Measurements from ENCODE around the gene ITGB2.

ITGB2 gene

DNA sequence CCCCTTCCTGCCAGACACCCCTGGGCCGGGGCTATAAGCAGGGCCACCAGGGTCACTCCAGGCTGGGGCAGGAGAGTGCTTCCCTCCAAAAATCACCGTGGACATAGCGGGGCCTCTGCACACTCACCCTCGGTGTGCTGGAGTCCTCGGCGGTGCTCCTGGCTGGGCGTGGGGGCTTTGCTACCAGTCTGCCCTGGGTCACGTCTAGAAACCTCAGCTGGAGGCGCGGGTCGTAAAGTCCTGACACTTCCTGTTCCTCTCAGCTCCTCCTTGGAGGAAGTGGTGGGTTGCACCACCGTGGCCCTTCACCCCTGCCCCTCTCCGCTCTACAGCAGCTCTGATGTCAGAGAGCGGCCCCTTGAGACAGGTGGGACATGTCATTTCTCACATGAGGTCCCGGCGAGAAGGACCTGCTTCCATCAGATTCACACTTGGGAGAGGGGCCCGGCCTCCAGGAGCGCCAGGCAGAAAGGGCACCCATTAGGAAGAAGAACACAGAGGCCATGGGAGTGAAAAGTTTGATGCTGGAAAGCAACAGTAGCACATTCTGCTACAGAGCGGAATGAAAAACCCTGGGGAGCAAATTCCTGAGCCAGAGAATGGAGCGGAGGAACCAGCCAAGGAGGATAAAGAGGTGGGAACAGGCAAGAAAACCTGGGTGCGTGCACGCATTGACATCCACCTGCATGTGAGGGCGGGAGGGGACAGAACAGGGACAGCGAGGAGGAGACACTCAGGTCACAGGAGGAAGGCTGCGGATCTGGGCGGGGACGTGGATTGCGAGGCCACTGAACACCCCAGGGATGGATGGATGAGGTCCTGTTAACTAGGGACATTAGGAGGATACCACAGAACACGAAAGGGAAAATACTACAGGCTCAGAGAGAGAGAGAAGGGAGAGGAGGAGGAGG is at the start of gene ITGB2:
Gene ITGB2, minus strand, starts transcription at position 206 of the 911 bp plus-strand sequence. CDS start 10,117 bp downstream, outside the sequence.
- DNase-seq (ENCODE audit: low read depth in 4 of 4, low spot score in 1 of 4) = peak in 2 of 4 experiments; percentile 60 to 62

DNA sequence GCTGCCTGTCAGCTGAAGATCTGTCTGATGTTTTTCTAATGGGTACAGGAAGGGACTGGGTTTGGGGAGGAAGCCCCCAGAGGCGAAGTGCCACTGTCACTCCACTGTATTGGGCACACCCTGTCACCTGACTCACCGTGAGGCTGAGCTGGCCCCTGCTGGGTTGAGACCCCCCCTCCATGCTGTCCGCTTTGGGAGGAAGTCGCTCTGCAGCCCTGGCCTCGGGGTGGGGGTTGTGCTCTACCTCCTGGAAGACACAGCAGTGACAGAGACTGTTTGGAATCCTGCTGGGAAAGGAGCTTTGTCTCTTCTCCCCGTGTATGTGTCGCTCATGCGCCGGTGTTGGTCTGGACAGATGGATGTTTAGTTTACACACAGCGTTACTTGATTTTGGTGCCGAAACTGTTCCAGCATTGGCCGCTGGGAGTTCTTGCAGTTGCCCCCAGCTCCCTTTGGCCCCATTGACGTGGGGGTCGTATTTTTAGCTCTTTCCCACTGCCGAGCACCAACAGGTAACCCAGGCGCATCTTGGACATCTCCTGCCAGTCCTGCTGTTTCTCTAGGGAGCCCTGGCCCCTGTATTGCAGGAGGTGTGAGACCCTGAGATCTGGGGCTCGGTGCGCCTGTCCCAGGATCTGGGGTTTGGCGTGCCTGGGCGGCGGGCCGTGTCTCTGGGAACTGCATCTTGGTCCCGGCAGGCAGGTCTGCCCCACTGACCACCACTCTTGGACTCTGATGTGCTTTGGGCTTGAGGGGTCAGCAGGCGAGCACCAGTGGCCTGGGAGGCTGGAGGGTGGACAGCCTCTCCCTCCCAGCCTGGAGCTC is 49.4 kb upstream of the ITGB2 start:
- DNase-seq (ENCODE audit: low read depth in 4 of 4, low spot score in 1 of 4) = no peak

DNA sequence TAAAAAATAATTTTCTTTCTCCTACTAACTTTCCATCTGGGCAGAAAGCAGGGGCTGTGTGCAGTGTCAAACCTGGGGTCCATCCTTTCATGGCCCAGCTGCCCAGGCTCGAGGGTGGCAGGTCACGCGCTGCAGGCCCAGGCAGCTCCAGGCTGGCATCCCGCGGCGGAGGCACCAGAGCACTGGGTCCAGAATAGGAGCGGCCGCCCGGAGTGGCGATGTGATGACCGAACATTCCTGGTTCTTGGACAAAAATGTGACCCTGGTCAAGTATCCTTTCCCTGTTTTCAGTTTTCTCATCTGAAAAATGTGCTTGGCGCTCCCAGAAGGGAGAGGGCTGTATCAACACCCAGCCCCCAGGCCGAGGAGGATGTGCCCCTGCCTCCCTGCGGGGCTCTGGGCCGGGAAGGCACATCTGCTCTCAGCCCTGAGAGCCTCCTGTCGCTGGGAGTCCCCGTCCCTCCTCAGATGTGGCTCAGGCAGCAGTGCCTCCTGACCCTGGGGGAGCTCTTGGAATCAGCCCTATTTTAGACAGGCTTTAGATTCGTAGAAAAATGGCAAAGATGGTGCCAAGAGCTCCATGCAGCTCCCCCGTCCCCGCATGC is 48.5 kb upstream of the ITGB2 start:
- DNase-seq (ENCODE audit: low read depth in 4 of 4, low spot score in 1 of 4) = no peak

DNA sequence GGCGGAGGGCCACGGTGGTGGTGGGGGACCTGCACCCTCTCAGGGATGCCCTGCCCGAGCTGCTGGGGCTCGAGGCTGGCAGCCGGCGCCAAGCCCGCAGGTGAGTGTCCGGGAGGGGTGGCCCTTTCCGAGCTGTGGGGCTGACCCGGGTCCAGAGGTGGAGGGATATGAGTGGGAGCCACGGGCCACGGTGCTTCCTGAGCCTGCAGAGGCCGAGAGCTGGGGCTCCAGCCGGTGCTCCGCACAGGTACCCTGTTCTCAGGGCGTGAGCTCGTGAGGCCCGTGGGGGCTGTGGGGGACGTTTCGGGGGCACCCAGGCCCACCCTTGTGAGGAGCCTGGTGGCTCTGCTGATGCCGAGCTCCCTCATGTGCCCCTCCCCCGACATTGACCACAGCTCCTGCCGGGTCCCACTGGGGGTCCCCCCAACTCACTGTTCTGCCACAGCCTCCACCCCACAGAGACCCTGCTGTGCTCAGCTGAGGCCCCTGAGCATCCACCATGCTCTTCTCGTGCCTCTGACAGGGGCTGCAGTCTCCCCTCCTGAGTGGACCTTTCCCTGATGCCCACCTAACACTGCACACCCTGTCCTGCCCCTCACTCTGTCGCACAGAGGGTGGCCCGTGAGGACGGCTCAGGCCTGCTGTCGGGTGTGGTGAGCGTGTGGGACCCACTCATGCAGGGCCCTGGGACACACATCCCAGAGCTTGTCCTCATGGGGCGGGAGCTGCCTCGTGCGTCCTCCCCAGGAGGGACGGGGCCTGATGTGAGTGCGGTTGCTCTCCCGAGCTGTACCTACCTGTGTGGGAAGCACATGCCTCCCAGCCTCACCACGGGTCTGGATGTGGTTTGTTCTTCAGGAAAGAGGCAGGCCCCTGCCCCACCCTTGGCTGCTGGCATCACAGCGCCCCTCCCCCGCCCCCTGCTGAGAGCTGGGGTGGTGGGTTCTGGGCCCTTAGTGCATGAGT is 46.7 kb upstream of the ITGB2 start:
- DNase-seq (ENCODE audit: low read depth in 4 of 4, low spot score in 1 of 4) = no peak

DNA sequence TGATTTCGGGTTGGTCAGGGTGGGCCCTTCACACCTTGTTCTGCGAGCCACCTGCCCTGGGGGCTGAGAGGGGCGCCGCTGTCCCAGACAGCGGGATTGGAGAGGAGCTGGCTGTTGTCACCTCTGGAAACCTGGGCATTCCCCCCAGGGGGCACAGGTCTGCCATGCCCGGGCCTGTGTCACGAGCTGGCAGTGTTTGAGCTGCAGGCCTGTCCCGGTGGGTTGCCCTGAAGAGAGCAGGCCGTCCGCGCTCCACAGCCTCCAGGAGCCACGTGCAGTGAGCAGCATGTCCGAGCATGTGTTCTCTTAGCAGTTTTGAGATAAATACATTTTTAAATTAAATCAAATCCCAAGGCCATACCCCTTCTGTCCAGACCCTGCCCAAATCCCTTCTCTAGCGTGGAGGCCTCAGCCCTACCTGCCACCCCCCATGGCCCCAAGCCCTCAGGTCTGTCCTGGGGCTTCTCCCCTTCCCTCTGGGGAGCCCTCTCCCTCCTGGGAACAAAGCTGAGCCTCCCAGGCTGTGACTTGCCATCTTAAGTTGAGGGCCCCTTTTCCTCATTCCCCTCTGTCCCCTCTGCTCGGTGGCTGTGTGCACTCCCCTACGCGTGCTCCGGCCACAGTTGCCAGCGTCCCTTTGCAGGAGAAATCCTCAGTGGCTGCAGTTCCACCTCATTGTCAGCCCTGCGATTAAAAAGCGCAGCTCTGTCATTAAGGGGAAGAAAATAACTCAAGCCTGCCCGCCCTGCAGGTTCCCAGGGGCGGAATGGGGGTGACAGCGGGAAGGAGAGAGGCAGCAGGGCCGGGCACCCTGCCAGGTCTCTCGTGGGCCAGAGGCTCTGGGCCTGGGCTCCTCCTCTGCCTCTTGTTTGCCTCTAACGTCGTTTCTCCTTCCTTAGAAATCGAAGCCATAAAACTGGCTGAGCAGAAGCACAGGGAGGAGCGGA is 45.7 kb upstream of the ITGB2 start:
- DNase-seq (ENCODE audit: low read depth in 4 of 4, low spot score in 1 of 4) = no peak

DNA sequence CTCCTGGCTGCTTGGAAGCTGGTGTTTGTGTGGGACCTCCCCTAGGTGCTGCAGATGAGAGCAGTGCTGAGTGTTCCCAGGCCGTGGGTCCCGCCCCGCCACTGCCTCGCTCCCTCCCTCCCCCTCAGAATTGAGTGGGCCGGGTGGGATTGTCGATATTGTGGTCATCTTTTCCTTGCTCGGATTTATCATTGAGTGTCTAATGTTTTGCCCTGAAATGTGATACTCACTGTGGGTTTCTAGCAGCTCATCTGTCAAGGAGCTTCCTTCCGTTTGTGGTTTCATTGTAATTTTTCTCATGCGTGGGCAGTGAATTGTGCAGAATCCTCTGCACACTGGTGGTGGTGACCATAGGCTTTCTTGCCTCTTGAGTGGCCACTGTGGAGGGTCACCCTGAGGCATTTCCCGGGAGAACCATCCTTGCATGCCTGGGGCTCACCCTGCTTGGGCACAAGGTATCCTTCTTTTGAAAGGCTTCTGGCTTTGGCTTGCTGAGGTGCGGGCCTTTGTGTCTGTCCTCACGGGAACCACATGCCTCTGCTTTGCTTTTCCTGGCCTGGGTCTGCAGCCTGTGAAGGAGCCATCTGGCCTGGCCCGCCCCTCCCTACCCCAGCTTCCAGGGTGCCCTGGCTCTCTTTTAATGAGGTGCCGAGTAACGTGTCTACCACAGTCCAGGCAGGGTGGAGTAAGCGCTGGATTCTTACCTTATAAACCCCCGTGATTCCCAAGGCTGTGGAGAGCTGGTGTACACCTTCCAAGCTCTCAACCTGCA is 44.7 kb upstream of the ITGB2 start:
- peak in 1 of 4 experiments; percentile 25 for DNase-seq (ENCODE audit: low read depth in 4 of 4, low spot score in 1 of 4)

DNA sequence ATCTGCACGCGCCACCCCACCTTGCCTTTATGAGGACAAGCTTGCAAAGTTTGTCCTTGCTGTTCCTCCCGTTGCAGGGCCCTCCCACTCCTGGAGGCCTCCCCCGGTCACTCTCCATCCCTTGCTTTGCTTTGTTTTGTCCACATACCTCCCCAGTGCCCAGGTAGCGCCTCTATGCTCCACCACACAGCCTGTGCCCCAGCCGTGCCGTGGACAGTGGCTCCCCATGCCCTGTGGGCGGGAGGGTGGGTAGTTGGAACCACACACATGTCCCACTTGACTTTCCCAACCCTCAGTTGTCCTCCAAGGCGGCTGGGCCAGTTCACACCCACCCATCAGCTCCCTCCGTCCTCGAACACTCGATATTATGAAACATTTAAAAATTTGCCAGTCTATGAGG is 43.7 kb upstream of the ITGB2 start:
- DNase-seq (ENCODE audit: low read depth in 4 of 4, low spot score in 1 of 4) = no peak

DNA sequence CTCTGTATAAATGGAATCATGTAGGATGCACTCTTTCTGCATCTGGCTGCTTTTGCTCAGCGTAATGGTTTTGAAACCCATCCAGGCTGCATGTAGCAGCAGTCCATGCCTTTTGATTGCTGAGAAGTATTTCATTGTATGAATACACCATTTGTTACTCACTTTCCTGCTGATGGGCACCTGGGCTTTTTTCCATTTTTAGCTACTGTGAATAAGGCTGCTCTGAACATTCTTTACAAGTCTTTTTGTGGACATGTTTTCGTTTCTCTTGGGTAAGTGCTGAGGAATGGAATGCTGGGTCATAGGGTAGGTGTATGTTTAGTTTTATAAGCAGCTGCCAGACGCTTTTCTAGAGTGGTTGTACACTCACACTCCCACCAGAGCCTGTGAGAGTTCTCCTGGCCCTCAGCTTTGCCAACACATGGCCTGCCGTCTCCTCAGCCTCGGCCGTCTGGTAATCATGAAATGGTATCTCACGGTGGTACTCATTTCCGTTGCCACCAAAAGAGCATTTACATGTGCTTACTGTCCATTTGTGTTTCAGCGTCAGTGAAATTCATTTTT is 41.8 kb upstream of the ITGB2 start:
- DNase-seq (ENCODE audit: low read depth in 4 of 4, low spot score in 1 of 4) = no peak

DNA sequence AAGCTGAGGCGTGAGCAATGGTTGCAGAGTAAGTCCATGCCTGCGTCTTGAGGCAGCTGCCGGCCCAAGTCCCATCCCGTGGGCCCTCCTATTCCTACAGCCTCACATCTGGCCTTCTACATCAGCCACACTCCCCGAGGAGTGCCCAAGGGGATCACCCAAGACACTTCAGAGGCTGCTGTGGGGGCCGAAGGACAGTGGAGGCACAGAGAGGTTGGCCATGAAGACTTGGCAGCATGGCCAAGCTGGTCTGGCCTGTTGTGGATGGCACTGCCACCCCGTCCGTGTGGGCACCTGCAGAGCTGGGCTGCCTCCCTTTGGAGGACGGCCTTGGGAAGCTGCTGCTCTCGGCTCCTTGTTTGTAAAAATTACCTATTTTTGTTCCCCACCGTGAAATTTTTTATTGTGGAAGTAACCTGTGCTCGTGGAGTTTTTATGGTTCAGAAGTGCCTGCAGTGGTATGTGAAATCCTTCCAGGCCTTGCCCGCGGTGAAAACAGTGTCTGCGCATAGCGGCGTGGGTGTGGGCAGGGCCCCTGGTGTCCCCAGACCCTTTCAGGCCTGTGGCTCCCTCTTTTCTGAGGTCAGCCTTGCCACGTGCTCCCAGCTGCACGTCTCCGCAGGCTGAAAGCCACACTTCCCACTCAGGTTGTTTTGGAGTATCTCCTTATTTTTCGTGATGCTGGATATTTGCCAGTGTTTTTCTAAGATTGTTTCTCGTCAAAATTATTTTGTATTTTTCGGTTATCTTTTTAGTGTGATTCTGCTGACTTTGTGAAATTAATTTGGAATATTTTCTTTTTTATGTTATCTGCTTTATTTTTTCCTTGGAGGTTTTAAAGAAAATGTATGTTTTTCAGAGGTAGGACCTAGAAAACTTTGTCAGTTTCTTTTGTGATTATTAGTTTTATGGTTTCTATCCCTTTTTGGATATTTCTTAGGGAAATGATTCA is 39.7 kb upstream of the ITGB2 start:
- no peak for DNase-seq (ENCODE audit: low read depth in 4 of 4, low spot score in 1 of 4)

DNA sequence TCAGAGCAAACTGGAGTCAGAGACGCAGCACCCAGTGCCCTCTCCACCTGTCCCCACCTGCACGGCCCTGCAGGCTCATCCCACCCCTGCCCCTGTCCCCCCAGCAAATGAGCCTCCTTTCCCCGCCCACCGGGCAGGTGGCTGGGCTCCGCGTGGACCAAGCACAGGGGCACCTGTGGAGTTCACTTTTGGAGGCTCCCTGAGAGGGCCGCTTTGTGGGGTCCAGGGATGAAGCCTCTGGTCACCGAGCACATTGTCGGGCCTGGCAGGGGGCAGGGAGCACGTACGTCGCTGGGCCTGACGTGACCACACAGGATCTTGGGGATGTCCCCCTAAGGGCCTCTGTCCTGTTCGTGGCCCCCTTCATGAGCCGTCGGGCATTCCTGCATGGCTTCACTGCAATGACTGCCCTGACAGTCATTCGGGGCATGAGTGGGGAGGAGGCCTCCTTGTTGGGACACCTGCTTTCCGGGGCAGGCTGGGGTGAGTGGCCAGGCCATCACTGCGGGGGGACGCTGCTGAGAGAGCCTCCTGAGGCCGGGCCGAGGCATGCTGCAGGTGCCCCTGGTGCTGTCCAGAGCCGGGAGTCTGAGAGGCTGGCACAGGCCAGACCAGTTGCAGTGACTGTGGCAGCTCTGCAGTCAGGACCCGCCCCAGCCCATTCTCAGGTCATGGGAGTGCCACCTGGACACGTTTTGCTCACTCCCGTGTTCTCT is 38.8 kb upstream of the ITGB2 start:
- DNase-seq (ENCODE audit: low read depth in 4 of 4, low spot score in 1 of 4) = no peak

DNA sequence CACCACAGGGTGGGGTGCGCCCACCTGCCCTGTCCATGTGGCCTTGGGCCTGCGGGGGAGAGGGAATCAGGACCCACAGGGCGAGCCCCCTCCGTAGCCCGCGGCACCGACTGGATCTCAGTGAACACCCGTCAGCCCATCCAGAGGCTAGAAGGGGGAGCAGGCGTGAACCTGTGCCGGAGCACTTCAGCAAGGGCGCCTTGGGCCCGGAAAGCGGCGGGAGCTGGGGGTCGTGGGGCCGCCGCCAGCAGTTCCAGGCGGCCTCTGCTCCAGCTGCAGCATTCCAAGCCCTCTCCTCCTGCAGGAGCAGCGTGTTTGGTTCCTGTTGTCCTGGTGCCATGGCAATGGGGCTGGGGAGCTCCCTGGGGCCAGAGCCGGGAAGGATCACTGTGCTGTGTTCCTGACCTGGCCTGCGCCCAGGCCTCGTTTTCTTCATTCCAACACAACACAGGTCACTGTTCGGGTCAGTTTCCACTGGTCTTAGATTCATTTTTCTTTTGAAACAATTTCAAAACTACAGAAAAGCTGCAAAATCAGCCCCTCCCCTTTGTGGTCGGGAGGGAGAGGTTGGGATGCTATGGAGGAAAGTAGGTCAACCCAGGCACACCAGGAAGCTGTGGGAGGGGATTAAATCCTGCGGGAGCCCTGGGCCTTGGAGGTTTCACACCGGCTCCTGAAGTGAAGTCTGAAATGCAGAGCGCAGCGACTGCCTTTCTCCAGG is 37.9 kb upstream of the ITGB2 start:
- DNase-seq (ENCODE audit: low read depth in 4 of 4, low spot score in 1 of 4) = no peak

DNA sequence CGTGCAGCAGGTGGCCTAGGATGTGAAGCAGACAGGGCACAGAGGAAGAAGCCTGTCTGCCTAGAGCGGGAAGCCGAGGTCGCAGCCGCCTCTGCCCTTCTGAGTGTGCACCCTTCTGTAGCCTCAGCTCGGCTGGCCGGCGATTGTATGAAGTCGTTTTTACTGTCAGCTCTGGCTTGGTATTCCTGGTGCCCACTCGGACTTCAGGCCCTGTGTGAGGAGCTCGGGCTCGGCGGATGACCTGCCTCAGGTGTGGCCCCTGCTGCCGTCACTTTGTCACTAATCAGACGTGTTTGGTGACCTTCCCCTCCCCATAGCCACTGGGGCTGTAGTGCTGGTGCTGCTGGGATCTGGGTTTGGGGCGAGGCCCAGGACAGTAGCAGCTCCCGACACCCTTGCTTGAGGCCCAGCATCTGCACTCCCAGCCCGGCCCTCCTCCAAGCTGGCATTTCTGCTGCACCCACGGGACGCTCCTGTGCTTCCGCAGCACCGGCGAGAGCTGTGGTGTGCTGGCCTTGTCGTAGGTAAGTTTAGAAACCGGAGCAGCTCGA is 37.3 kb upstream of the ITGB2 start:
- DNase-seq (ENCODE audit: low read depth in 4 of 4, low spot score in 1 of 4) = no peak

DNA sequence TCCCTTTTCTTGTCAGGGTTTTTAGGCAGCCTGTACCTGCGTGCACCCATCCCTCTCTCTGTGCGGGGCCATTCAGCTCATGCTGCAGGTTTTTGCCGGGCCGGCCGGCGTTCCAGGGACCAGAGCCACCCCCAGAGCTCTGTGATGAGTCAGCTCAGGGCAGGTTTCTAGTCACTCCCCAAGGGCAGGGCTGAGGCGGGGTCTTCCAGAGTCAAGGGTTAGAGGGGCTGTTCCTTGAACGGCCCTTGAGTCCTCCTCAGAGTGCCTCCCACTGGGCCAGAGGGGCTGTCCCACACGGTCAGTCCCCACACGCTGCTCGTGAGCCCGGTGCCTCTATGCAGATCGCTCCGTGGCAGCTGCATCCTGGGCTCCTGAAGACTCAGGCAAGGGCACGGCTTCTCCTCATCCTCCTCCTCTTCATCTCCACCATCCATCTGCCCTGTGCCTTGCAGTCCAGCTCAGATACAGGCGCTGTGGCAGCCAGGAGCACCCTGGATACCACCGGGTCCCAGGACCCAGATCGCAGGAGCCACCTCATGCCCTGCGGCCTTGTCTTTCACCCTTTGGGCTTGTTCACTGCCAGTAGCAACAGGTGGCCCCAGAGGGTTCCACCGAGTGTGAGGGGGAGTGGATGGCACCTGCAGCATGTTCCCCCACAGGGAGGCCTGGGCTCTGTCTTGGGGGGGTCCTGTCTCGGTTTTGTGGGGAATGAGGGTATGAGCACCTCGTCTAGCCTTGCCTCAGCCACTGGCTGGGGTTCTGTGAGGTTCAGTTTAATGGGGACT is 36.5 kb upstream of the ITGB2 start:
- DNase-seq (ENCODE audit: low read depth in 4 of 4, low spot score in 1 of 4) = no peak

DNA sequence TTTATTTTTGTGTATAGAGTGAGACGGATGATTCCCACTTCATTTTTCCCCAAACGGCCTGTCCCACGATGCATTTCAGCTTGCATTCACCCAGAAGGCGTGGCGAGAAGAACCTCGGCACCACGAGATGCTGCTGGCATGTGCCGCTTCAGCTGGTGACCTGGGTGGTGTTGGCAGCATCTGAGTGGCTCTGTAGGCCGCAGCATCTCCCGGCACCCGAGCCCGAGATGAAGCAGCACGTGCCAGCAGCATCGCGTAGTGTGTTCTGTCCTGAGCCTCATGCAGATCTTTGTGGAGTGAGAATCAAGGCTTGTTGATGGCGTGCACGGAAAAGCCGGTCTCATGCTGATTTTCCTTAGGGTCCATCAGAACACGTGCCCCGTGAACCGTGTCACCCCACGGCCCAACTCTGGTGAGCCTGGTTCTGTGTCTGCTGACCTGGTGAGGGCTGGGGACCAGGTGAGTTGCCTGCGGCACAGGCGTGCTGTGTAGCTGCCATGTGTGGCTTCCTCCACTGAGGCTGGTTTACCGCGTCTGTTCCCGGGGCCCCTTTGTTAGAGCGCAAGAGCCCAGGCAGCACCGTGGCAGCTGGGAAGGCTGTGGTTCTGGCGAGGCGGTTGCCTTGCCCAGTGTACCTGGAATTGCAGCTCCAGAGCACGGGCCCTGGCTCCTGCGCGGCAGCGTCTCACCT is 35.8 kb upstream of the ITGB2 start:
- no peak for DNase-seq (ENCODE audit: low read depth in 4 of 4, low spot score in 1 of 4)
